Measurements from ENCODE around the gene PYGB. TPM values are rescaled to one million over a fixed set of nuclear protein-coding genes. Genes with fewer than 3 reads are reported as not detected.
"Not testable (repeated sequence)": the region's sequence is repeated elsewhere in the genome, so short reads cannot be mapped to it uniquely, and the experiment has no call there.

Gene PYGB
- total RNA-seq, 1 donor from 2014 or later: 167 TPM

- no peak for DNase-seq (ENCODE audit: low read depth)
- no peaks in the 10 kb centered on the region for H3K27me3 ChIP-seq (ENCODE audit: control insufficient read depth, insufficient read depth, low read length)
- H3K4me3 ChIP-seq (ENCODE audit: low read depth, low read length): no peak overlapping the region
- H3K36me3 ChIP-seq (ENCODE audit: control insufficient read depth, insufficient read depth, low read length): no peaks in the 10 kb centered on the region
- no peak for TF ChIP-seq CTCF (IDR thresholded peaks at IDR 0.05; ENCODE audit: insufficient read depth, low read length, poor library complexity, severe bottlenecking)
Observed at GRCh38 chr20:25230166-25230831, 17.6 kb upstream of the PYGB start.

GRCh38 chr20:25233016-25233772, 14.7 kb upstream of the PYGB start:
- peak; percentile 56 for DNase-seq (ENCODE audit: low read depth)

GRCh38 chr20:25234009-25234849, 13.7 kb upstream of the PYGB start:
- H3K4me3 ChIP-seq (ENCODE audit: low read depth, low read length); H3K36me3 ChIP-seq (ENCODE audit: control insufficient read depth, insufficient read depth, low read length); H3K27me3 ChIP-seq (ENCODE audit: control insufficient read depth, insufficient read depth, low read length); DNase-seq (ENCODE audit: low read depth): not testable (repeated sequence)

More at GRCh38 chr20:25233016-25233772, 14.7 kb upstream of the PYGB start:
- H3K27me3 ChIP-seq (ENCODE audit: control insufficient read depth, insufficient read depth, low read length): no peaks in the 10 kb centered on the region
- TF ChIP-seq CTCF (IDR thresholded peaks at IDR 0.05; ENCODE audit: insufficient read depth, low read length, poor library complexity, severe bottlenecking): no peak
- H3K4me3 ChIP-seq (ENCODE audit: low read depth, low read length): no peak overlapping the region
- no peaks in the 10 kb centered on the region for H3K36me3 ChIP-seq (ENCODE audit: control insufficient read depth, insufficient read depth, low read length)

- no peaks in the 10 kb centered on the region for H3K36me3 ChIP-seq (ENCODE audit: control insufficient read depth, insufficient read depth, low read length)
- no peak for TF ChIP-seq CTCF (IDR thresholded peaks at IDR 0.05; ENCODE audit: insufficient read depth, low read length, poor library complexity, severe bottlenecking)
- DNase-seq (ENCODE audit: low read depth): no peak
- H3K4me3 ChIP-seq (ENCODE audit: low read depth, low read length): no peak overlapping the region
- H3K27me3 ChIP-seq (ENCODE audit: control insufficient read depth, insufficient read depth, low read length): no peaks in the 10 kb centered on the region
Observed at GRCh38 chr20:25236450-25237304, 11.2 kb upstream of the PYGB start.

- no peaks in the 10 kb centered on the region for H3K36me3 ChIP-seq (ENCODE audit: control insufficient read depth, insufficient read depth, low read length)
- no peak overlapping the region for H3K4me3 ChIP-seq (ENCODE audit: low read depth, low read length)
- H3K27me3 ChIP-seq (ENCODE audit: control insufficient read depth, insufficient read depth, low read length): no peaks in the 10 kb centered on the region
- no peak for TF ChIP-seq CTCF (IDR thresholded peaks at IDR 0.05; ENCODE audit: insufficient read depth, low read length, poor library complexity, severe bottlenecking)
- peak; percentile 98 for DNase-seq (ENCODE audit: low read depth)
Observed at GRCh38 chr20:25237610-25238318, 10.1 kb upstream of the PYGB start.
